Adrenal gland (tissue), 12 donors: ENCODE measurements around the gene ETFA. TPM values are rescaled to one million over a fixed set of nuclear protein-coding genes. Genes with fewer than 3 reads are reported as not detected.

Source experiments
- polyA plus RNA-seq, 3 donors: library from polyadenylated mRNA; stranded (reverse); fragments of 200-250 nt in 2 of 3; fragments of 350-450 nt in 1 of 3; fragmentation: Illumina TruSeq in 1 of 3; extraction: RNeasy Lipid Tissue Mini Kit (QIAGEN cat#74804) in 1 of 3; gene quantifications; one replicate each; pipeline ENCODE4 v1.2.3, GENCODE V29; 2013 to 2014
- total RNA-seq, 9 donors: library from RNA; depleted of rRNA in 4 of 9; stranded (reverse); fragments of >200 nt in 4 of 9; fragments of 120-200 nt in 1 of 9; fragmentation: NEBNext Ultra II Directional in 1 of 9; extraction: Animal tissue kit (Norgen Biotek cat#: 25700) in 1 of 9; gene quantifications; one replicate each; pipeline versions ENCODE4 v1.1.0 to v1.2.4, GENCODE V29; 2013 to 2023
- donor health status: healthy with polysubstance abuse.
- donor health status: Bipolar disorder and iron deficiency.
- donor health status: DM: yes; HTN: yes; CAD: no.
- donor health status: DM: no; HTN: no; CAD: no.
- donor health status: DM: no; HTN: no; CAD: no.
- donor health status: DM: yes; HTN: yes; CAD: no.

The ETFA gene
- total and polyA plus RNA-seq, 12 donors, result 50.0 to 339 (median 187) TPM

Other genes starting within 250 kb of the ETFA start
- gene ISL2, start 25.3 kb upstream of the ETFA start, total RNA-seq, result under 1 TPM in 1 of 9 donors, not detected in 8; 0.11 TPM
- under 1 TPM in 1 of 3 donors, not detected in 2; 0.03 TPM for gene ISL2, start 25.3 kb upstream of the ETFA start, polyA plus RNA-seq